Brain pericyte (primary cell): Measurements from ENCODE around the gene TNNT3.
"Not testable (repeated sequence)": the region's sequence is repeated elsewhere in the genome, so short reads cannot be mapped to it uniquely, and the experiment has no call there.

Experiments used
- DNase-seq: peaks from one replicate; pipeline ENCODE4 v3.0.0-alpha.2; 2012; ENCODE audit warnings: low read depth, low spot score

Gene TNNT3

DNA sequence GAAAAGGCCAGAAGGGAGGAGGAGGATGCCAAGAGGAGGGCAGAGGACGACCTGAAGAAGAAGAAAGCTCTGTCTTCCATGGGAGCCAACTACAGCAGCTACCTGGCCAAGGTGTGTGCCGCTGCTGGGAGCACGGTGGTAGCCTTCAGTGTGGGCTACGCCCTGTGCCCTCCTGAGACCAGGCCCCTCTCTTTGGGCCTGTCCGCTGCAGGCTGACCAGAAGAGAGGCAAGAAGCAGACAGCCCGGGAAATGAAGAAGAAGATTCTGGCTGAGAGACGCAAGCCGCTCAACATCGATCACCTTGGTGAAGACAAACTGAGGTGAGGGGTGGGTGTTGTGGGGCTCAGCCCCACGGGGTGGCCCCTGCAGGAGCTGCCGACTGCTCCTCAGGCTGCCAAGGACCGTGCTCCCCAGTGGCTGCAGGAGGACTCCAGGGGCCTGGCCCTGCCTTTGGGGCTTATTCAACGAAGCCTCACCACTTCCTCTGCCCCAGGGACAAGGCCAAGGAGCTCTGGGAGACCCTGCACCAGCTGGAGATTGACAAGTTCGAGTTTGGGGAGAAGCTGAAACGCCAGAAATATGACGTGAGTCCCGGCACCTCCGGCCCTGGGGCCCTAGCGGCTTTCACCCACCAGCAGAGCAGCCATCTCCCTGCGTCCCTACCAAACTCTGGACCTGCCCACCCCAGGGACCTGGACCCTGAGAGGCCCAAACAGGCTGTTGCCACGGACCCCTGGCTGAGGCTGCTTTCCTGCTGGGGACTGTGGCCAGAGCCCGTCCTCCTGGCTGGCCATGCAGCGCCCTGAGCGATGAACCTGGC lies 15.0 kb downstream of the TNNT3 start:
- no peak for DNase-seq

DNA sequence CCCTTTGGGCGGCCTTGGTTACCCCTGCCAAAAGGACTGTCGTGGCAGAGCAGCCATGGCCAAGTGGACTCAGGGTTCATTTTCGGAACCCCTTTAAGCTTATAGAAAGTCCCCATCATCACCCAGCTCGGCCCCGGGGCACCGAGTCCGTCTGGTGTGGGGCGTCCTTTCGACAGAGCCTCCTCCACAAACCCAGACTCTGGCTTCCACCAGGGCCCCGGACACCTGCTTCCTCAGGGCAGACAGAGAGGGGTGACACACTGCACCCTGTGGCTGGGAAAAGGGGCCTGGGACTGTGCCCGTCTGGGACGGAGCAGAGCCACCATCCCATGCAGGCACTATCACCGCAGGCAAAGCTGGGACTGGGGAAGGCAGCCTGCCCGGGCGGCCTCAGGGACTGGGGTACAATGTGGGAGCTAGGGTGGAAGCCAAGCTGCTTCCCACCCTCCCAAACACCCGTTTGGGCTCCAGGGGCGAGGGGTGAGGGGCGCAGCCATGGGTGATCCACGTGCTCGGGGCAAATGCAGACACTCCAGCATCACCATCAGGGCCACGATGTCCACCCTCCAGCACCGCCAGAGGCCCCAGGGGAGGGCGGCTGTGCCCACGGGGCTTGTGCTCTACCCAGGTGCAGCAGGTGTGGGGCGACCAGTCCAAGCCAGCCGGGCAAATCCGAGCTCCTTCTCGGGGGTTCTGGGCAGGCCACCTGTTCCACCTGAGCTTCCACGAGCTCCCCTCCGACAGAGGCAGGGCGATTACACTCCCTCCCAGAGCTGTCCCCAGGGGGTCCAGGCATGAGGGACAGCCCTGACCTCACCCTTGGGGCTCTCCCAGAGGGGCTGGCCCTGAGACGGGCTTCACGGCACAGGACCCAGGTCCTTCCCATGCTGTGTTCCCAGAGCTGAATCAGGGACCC lies 15.9 kb downstream of the TNNT3 start:
- no peak for DNase-seq

DNA sequence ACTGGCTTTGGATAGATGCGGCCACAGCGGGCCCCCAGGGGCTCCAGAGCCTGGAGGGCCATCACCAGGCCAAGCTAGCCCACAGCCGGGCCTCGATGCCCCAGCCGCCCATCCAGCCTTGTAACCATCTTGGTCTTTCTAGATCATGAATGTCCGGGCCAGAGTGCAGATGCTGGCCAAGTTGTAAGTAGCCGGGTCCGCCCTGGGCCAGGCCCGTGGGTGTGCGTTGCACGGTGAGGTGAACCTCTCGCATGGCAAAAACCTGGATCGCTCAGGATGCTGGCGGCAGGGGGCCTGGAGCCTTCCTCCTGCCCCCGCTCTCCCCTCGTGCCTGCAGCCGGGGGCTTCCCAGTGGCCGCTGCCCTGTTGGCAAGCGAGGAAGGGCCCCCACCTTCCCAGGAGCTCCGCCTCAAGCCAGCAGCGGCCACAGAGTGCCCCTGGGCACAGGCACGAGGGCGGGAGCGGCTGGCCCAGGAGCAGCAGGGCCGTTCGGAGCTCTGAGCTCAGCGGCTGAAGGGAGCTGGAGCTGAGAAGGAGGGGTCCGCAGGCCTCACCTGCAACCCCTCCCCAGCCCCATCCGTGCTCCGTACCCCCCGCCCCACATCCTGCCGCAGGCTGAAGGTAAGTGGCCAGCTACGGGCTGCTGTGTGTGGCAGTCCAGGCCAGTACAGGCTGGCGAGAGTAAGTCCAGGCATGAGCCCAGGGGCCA lies 16.7 kb downstream of the TNNT3 start:
- no peak for DNase-seq

DNA sequence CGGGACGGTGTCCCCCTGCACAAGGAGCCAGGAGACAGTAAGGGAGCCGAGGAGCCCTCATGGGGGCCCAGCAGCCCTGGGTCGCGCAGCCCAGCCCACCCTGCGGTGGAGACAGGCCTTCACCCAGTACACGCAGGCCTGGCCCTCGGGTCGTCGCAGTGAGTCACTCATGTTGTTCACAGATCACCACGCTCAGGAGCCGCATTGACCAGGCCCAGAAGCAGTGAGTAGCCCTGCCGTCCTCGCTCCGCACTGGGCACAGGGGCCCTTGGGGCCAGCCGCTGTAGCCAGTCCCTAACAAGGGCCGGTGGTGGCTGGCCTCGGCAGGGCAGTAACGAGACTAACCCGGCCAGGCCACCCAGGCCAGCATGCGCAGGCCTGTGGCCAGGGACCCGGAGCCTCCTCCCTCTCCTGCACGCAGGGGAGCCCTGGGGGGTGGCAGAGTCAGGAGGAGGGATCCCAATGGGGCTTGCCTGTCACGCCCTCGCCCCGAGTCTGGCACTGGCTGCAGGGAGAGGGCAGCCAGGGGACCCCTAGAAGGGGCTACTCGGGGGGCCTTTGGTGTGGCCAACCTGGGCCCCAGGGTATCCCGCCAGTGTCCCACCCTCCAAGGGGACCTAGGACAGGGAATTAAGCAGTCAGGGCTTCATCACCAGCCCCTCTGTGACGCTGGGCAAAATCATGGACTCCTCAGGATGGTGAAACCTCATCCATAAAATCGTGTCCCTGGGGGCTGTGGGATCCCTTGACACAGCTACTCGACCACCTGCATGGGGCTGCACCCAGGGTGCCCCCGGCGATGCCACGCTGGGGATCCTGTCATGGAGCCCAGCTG lies 17.5 kb downstream of the TNNT3 start:
- DNase-seq, result no peak

DNA sequence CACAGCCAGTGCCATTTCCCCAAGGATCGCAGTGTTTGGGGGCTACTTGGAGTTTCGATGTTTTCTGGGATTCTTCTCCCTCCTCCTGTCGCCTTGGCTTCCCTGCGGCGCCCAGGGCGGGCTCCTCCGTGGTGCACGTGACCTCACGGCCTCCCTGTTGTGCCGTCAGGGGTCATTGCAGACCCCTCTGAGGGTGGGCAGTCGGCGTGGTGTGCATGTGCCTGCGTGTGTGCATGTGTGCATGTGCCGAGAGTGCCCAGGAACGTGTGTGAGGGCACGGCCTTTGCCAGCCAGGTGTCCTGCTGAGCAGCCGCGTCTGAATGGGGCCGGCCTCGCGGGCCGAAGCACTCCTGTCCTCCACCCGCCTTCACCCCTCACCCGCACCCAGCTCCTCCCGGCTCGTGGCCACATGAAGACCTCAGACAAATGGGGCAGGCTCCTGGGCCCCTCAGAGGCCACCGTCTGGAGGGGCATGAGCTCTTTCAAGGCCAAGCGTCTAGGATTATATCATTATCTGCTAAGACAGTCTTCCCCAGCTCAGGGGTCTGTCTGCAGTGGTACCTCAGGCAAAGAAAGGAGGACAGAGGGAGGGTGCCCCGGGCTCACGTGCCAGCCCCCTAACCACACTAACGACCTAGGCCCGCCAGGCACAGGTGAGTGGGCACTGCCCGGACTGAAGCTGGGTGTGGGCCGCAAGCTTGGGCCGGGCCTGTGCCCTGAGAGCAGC lies 18.3 kb downstream of the TNNT3 start:
- DNase-seq, result no peak

DNA sequence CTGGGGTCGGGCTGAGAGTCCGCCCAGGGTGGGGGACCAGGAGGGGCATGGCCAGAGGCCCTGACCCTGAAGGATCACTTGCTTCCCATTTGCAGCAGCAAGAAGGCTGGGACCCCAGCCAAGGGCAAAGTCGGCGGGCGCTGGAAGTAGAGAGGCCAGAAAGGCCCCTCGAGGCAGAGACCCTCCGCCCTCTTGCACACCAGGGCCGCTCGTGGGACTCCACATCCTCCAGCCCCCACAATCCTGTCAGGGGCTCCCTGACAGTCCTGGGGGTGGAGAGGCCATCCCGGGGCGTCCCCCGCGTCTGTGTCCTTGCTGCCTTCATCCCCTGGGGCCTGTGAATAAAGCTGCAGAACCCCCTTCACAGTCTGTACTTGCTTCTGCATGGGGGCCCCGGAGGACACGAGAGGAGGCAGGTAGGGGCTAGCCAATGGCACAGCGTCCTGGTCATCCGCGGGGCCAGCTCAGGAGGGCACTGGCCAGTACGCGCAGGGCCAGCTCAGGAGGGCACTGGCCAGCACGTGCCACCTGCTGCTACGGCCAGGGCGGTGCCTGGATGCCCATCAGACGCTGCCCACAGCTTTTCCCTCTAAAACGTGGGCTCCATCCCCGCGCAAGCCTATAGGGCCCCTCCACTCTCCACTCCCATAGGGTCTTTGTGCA lies 19.0 kb downstream of the TNNT3 start:
- DNase-seq, result no peak

DNA sequence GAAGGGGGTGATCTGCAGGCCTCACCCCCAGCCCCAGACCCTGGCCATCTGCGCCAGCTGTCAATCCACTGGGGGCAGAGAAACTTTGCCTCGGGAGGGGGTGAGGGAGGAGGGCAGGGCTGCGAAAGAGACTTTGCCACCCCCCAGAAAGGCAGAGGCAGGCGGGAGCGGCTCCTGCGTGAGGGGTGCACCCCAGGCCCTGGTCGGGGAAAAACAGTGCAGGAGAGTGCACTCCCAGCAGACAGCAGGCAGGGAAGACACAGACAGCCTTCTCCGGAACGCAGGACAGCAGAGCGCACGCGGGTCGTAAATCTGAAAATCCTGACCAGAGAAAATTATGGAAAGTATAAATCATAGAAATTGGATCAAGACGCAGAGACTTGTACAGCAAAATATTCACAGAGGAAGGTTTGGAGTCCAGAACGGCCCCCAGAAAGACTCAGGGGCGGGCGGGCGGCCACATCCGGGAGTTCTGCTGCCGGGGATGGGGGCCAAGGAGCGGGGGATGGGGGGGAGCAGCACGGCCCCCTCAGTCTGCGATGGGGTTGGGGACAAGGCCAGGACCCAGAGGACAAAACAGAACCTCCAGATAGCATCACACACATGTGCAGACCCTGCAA lies 19.6 kb downstream of the TNNT3 start:
- DNase-seq, result no peak

DNA sequence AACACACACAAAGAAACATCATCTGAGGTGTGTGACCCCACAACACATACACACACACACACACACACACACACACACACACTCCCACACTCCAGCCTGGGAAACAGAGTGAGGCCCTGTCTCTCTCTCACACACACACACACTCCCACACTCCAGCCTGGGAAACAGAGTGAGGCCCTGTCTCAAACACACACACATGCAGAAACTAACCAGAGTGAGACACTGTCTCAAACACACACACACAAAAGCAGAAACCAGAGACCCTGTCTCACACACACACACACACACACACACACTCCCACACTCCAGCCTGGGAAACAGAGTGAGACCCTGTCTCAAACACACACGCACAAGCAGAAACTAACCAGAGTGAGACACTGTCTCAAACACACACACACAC lies 20.3 kb downstream of the TNNT3 start:
- DNase-seq, result not testable (repeated sequence)

DNA sequence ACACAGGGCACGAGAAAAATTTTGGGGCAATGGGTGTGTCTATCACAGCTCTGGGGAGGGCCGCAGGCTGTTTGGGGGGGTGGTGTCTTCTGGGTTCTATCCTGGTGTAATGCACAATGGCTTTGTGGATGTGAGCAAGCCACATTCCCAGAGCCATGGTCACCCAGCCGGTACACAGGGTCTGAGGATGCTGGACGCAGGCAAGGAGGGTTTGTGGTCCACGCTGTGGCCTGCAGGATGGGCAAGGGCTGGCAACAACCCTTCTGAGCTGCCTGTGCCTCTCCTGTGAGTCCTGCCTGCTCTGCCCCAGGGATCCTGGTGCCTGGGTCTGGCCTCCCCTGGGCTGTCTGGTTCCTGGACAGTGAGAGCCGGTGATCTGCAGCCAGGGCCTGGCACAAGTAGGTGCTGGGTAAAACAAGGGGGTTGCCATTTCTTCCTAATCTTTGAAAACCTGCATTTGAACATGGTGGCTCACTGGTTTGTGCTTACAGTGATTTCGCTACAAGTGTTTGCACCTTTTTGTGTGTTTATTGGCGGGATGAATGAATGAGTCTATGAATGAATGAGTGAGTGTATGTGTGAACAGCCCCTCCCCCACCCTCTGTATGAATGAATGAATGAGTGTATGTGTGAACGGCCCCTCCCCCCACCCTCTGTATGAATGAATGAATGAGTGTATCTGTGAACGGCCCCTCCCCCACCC lies 23.2 kb downstream of the TNNT3 start:
- DNase-seq, result no peak

DNA sequence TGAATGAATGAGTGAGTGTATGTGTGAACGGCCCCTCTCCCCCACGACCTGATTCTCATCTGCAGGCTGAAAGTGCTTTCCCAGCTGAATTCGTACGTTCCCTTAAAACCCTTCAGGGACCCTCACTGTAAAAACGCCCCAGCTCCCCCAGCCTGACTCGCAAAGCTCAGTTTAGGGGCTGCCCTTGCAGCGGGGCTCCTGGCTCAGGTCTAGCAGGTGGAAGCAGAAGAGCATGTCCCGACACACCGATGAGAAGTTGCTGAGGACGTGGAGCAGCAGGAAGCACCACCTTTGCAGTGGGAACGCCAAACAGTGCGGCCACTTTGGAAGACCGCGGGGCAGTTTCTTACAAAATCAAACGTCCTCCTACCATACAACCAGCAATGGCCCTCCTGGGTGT lies 24.1 kb downstream of the TNNT3 start:
- no peak for DNase-seq

DNA sequence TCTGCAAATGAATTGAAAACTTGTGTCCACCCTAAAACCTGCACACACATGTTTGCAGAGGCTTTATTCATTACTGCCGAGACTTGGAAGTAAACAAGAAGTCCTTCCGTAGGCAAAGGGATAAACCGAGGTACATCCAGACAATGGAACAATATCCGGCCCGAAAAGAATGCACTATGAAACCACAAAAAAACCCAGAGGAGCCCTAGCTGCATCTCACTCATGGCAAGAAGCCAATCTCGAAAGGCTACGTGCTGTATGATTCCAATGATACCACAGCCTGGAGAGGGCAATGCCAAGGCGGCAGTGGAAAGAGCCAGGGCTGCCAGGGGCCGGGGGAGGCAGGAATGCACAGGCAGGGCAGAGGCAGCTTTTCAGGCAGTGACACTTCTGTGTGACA lies 24.5 kb downstream of the TNNT3 start:
- DNase-seq, result no peak

DNA sequence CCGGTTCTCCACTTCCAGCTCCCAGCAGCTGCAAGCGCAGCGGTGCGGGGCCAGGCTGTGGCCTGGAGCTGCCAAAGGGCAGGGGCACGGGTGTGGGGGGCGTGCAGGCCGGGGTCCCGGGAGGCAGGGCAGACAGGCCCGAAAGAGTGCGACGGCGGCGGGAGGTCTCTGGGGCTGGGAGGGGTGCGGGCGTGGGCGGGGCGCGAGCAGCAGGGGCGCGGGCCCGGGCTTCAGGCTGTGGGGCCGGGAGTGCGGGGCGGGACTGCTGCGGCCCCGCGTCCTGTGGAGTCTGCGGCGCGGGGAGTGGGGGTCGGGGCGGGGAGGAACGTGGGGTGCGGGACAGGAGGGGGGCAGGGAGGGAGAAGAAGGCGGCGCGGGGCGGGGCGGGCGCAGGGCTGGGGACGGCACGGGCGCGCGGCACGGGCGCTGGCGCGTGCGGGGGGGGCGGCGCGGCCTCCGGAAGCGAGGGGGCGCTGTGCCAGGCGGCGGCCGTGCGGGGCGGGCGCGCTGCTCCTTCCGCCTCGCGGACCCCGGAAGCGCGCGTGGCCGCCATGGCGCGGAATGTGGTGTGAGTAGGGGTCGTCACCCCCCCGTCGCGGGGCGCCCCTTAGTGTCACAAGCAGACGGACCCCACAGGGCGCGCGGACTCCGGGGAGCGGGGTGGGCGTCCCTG lies 27.4 kb downstream of the TNNT3 start, which contains the start of gene MRPL23:
Gene MRPL23, plus strand, starts transcription at position 521 of the 673 bp plus-strand sequence. Its CDS starts 31 bp downstream, at position 552.
- no peak for DNase-seq

DNA sequence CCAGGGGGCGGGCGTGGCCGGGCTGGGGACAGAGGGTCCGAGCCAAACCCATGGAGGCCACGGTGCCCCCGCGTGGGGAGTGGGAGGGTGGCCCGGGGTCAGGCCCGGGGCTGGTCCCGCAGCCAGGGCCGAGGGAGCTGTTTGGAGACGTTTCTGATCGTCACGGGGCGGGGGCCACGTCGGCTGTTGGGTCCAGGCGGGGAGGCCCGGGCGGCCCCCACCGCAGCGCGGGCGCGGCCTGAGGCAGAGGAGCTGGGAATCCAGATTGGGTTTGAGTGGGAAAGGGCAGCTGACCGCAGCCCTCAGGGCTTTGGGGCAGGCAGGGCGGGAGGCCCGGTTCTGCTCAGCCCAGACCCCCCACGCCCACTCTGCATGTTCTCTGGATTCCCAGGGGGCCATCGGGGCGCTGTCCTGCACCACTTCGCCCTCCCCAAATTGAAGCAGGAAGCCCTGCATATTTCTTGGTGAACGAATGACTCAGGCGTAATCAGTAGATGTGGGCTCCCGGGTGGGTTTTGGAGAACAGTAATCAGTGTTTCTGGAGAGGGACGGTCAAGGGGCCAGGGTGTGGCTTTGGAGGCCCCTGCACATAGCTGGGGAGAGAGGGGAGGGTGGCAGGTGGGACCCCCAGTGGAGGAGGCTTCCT lies 28.2 kb downstream of the TNNT3 start:
- DNase-seq, result no peak

DNA sequence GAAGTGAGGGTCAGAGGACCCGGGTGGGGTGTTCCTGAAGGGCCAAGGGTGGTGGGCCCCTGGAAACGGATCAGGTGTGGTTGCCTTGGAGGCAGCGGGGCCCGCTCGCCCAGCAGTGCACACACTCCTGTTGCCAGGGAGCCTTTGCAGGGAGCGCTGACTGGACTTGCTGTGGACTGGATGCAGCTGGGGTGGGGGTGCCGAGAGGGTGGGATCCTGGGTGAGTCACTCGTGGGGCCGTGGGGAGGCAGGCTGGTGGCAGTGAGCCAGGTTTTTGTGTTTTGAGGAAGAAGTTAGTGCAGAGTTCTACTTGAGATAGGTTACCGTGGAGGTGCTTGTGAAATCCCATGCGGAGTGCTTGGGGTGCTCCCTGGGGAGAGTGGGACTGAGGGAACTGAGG lies 28.9 kb downstream of the TNNT3 start:
- no peak for DNase-seq

DNA sequence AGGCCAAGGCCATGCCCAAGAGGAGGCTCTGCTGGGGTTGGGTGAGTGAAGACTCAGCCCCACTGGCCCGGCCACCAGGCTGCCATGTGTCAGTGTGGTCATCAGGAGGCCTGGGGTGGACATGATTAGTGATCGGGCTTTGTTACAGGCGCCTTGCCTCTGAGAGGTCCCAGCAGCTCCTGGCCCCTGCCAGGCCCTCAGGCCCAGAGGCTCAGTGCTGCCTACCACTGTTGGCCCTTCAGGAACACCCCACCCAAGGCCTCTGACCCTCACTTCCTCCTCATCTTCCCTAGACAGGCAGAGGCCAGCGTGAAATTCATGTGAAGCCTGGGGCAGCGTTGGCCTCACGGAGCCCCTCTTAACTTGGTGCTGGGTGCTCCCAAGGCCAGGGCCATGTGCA lies 29.8 kb downstream of the TNNT3 start:
- no peak for DNase-seq

DNA sequence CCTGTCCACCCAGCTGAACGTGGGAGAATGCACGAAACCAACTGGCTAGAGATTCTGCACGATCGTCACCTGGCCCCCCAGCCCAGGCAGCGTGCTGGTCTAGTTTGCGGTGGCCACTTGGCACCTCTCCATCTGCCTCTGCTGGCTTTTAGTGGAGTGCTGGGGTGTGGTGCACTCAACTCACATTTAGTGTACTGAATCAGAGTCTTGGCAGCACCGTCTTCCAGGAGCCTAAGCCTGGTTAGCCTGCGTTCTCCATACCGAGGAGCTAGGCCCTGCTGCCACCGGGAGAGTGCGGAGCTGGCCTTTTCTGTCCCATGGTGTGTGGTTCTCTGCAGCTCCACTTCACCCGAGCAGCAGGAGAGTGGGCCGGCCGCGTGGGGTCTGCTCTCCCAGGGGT lies 30.4 kb downstream of the TNNT3 start:
- no peak for DNase-seq

DNA sequence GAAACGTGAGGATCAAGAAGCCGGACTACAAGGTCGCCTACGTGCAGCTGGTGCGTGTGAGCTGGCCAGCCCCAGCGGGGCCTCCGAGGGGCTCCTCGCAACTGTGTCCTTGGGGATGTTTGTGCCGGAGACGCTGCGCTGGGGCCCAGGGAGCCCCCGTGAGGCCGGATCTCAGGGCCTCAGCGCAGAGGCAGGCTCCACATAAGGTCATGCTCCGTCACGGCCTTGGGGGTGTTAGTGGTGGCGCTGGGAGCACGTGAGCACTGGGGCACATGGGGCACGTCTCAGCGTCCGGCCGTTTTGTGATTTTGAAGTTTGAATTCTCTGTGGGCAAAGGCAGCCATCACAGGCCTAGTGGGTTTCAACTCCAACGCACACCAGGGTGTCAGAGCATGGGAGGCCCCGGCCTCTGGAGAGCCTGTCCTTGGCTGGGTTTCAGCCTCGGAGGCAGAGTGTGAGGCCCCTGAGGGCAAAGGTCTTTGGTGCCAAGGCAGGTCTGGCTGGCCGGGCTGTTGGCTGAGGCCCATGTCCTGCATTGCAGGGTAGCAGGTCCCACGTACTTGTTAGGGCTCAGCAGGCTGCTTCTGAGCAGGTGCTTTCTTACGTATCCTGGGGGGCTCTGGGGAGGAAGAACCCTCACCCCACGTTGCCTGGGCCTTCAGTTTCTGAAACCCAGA lies 33.4 kb downstream of the TNNT3 start:
- DNase-seq, result no peak
